Cardiac septum (tissue), 1 donor: Measurements from ENCODE around the gene FGR. TPM values are rescaled to one million over a fixed set of nuclear protein-coding genes. Genes with fewer than 3 reads are reported as not detected.
"Not testable (repeated sequence)": the region's sequence is repeated elsewhere in the genome, so short reads cannot be mapped to it uniquely, and the experiment has no call there.

ENCODE experiments used
- DNase-seq: peaks from one replicate; pipeline ENCODE4 v3.0.0-alpha.2; 2020; ENCODE audit warnings: low spot score
- intact Hi-C: fragments of 100-400 bp; cut with DNase I; formaldehyde crosslinking; loops from one replicate; pipeline ENCODE4 v1.14.0; 2022
- total RNA-seq: library from RNA; stranded (reverse); fragmentation: NEBNext Ultra II Directional; extraction: Animal tissue kit (Norgen Biotek cat#: 25700); gene quantifications from one replicate; pipeline ENCODE4 v1.2.1, GENCODE V29; 2021
- donor health status: DM: no; HTN: no; CAD: no.

Gene FGR
- total RNA-seq, 1 donor from 2014 or later: 3.8 TPM

- no peak for DNase-seq
- intact Hi-C loops: no loop called here
Observed at GRCh38 chr1:27622828-27623227, 12.2 kb downstream of the FGR start.

GRCh38 chr1:27621051-27621920, 13.7 kb downstream of the FGR start:
- DNase-seq: no peak
- intact Hi-C loops: no loop called here

GRCh38 chr1:27619782-27620438, 15.1 kb downstream of the FGR start:
- DNase-seq, intact Hi-C loops: not testable (repeated sequence)

- DNase-seq: no peak
- intact Hi-C loops: no loop called here
Observed at GRCh38 chr1:27618341-27619082, 16.5 kb downstream of the FGR start.

DNA sequence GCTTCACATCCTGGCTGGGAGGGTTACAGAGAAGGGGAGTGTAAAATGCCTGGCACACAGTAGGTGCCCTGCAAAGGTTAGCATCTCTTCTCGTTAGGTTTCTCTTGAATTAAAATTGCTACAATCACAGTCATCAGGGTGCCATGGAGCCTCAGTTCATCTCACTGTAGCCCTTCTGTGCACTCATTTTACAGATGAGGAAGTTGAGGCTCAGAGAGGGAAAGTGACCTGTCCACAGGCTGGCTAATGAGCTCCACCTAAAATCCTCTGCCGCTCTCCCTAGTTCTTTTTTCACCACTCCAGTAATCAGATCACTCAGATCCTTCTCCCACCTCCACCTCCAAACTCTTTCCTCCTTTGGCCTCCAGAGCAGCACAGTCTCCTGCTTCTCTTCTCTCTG, 17.6 kb downstream of the FGR start:
- intact Hi-C loops: no loop called here
- no peak for DNase-seq

GRCh38 chr1:27616441-27616840, 18.5 kb downstream of the FGR start:
- no peak for DNase-seq

GRCh38 chr1:27615346-27616192, 19.4 kb downstream of the FGR start:
- DNase-seq: peak; percentile 62
- intact Hi-C loops: no loop called here

More at GRCh38 chr1:27616441-27616840, 18.5 kb downstream of the FGR start:
- intact Hi-C loops: no loop called here

- intact Hi-C loops: no loop called here
- DNase-seq: no peak
Observed at GRCh38 chr1:27614625-27615344, 20.2 kb downstream of the FGR start.

GRCh38 chr1:27614043-27614624, 20.9 kb downstream of the FGR start:
- intact Hi-C loops: no loop called here
- DNase-seq: no peak

DNA sequence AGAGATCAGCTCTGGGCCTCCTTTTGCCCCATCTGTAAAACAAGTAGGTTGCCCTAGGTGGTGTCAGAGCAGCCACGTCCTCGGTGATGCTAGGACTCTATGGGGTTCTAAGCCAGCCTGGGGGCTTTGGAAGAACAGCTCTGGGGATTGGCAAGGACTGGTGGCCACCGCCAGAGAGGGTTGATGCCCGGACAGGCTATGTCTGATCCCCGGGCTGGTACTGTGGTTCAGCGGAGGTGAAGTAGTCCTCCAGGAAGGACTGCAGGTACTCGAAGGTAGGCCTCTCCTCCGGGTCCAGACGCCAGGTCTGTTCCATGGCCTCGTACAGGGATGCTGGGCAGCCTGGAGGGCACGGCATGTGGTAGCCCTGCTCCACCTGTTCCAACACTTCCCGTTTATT, 22.3 kb downstream of the FGR start:
- intact Hi-C loops: no loop called here

DNA sequence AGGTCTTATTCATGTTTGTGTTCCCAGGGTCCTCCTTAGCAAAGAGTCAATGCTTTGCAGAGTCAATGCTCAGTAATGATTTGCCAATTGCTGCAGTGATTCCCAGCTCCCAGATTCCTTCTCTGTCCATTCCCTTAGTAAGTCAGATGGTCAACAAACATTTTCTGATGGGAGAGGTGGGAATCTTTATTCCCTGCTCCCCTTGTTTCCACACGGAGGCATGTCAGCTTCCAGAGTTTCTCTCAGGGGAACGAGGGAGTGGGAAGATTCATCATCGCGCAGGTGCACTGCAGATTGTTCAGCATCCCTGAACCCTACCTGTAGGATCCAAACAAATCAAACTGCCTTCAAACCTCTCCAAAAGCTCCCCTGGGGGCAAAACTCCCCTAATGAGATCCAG, 23.5 kb downstream of the FGR start:
- DNase-seq: no peak
- intact Hi-C loops: no loop called here

More for the DNA sequence above, 22.3 kb downstream of the FGR start:
- no peak for DNase-seq

DNA sequence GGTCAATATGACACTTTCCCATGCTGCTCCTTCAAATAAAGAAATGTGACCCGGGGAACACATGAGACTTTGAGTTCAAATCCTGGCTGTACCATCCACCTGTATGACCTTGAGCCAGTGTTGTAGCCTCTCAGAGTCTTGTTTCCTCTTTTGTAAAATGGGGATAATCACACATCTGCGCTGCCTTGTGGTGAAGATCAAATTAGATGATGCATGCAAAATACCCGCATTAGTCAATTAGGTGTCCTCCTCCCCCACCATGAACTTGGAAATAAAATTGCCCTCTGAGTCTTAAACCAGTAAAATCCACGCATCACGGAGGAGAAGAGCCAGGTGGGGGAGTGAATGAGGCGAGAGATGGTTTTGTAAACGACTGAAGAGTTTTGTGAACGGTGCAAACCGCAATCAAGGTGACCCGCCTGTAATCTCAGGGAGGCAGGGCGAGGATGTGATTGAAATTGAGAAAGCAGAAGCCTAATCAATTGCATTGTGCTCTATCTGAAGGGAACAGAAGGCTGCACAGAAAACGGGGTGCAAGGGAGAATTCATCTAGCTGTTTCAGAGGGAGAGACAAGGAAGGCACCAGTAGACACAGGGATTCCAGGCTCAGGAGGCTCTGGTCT, 25.3 kb downstream of the FGR start:
- DNase-seq: no peak
- intact Hi-C loops: loop anchor here (1.0 to 10.0 kb wide), 2 partner anchors 55 to 565 kb away; no protein-coding TSS in a partner anchor

GRCh38 chr1:27609210-27609555, 25.8 kb downstream of the FGR start:
- intact Hi-C loops: loop anchor here (1.0 to 10.0 kb wide), 2 partner anchors 55 to 564 kb away; no protein-coding TSS in a partner anchor
- DNase-seq: no peak

DNA sequence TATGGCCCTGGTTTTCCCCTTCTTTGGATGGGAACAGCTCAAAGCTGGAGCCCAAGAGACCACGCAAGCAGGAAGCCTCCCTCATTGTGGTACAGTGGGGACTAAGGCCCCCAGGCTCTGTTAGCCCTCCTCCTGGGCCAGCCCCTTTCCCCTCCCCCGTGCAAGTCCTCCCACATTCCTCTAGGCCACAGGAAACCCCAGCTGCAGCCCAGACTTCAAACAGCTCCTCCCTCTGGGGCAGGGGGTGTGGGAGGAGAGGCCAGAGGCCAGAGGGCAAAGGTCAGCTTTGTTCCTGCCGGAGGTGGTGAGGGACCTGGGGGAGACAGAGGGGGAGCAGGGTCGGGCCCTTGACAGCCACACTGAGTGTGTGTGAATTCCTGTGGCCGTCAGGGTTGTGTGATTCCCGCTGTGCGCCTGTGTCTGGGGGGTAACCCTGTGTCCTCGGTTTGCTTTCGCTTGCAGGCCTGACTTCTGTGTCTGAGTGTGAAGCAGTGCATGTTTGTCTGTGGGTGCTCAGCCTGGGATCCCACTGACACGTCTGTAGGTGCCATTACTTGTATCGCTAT, 27.7 kb downstream of the FGR start:
- DNase-seq: no peak
- intact Hi-C loops: loop anchor here (2.0 to 10.0 kb wide), 4 partner anchors 119 to 563 kb away; partner anchors contain the start of gene GPR3

DNA sequence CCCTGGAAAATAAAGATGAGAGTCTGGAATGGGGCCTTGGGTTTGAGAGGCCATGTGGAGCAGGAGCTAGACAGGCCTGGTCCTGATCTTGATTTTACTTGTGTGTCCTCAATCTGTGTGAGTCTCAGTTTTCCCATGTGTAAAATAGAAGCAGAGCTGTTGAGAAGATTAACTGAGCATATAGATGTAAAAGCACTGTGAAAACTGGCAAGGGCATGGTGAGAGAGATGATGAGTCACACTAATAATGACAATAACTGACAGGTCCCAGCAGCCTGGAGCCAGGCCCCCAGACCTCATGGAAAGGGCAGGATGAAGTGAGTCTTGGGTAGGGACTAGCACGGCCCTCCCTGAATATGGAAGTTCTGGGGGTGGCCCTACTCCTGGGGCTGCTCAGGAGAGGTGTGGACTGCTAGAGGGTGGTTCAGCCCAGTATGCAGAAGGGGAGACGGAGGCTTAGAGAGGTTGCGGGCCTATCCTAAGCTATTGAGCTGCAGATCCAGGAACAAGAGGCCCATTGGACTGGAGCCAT, 28.2 kb downstream of the FGR start:
- intact Hi-C loops: loop anchor here (2.0 to 10.0 kb wide), 4 partner anchors 118 to 562 kb away; partner anchors contain the start of gene GPR3
- DNase-seq: no peak

GRCh38 chr1:27605796-27606707, 28.9 kb downstream of the FGR start:
- intact Hi-C loops: loop anchor here (2.0 to 10.0 kb wide), 6 partner anchors 49 to 561 kb away; partner anchors contain the start of gene GPR3
- DNase-seq: no peak
